Measurements from ENCODE around the gene RPL10.

RPL10 gene

DNA sequence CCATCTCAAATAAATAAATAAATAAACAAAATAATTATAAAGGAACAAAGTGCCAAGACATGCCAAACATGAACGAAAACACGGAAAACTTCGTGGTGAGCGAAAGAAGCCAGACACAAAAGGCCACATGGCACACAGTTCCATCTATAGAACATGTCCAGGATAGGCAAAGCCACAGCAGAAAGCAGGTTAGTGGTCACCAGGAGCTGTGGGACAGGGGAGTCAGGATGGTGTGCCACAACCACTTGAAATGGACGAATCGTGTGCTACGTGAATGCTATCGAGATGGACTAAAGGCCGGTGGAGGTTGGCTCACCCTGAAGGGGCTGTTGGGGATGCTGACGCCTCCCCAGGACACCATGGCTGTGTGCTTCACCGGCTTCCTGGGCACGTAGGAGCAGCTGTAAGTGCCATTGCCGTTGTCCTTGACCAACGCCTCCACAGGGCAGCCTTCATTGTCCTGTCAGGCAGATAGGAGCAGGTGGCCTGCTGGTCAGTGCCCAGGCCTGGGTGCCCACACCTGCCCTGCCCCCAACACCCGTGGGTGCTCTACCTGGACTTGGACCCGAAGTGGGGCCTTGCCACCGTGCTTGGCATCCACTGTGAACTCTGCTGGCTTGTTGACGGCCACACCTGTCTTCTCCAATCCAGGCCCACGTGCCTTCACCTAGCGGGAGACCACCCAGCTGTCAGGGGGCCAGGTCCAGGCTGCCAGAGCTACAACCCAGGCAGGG, 34.3 kb upstream of the RPL10 start:
- DNase-seq: no peak

DNA sequence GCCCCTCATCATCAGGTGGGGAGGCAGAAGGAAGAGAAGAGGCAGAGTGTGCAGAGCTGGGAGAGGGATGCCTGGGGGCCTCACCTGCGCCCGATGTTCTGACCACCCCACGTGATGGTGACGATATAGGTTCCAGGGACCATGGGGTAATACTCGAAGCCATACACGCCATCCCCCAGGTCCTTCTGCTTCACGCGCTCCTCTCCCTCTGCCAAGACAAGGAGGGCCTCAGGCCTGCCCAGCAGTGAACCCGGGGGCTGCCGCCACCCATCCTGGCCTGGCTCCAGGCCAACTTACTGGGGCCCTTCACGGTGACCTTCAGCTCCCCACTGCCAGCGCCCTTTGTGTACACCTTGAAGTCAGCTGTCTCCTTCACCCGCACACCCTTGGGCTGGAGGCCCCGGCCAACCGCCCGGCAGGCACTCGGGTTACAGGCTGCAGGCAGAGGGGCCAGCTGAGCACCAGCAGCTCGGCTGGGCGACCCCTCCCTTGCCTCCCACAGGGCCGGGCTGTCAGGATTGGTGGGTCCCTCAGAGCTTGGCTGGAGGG, 33.1 kb upstream of the RPL10 start:
- DNase-seq: no peak

DNA sequence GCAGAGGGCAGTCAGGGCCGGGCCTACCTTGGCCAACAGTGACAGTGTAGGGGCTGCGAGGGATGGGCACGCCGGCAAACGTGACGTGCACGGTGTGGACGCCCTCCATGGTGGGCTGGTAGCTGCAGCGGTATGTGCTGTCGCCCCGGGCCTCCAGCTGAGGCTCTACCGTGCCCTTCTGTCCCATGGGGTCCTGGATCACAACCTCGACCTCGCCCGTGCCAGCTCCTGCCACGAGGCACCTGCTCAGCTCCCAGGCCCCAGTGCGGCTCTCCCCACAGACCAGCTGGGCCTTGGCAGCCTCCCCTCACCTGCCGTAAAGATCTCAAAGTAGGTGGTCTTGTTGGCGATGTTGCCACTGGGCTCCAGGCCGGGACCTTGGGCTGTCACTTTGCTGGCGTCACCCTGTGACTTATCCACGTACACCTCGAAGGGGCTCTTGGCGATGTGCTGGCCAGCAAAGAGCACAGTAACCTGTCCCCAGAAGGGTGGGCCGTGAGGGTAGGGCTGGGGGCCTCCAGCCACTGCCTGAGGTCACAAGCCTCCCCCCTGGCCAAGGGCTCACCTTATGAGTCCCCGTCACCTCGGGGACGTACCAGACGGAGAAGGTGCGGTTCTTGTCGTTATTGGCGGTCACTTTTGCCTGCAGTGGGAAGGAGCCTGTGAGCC, 32.0 kb upstream of the RPL10 start:
- no peak for DNase-seq

DNA sequence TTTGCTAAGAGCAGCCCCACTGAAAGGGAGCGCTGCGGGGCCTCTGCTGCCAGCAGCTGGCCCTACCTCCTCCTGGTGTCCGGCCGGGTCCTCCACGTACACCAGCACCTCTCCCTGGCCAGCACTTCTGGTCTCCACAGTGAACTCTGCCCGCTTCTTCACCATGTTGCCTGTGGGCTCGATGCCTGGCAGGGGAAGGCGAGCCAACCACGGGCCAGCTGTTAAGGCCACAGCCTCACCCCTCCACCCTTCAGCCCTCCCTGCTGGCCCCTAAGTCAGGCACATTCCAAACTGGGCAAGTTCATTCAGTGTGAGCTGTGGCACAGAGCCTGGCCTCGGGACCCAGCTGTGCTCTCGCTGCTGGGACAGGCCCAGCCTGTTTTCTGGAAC, 31.5 kb upstream of the RPL10 start:
- no peak for DNase-seq

DNA sequence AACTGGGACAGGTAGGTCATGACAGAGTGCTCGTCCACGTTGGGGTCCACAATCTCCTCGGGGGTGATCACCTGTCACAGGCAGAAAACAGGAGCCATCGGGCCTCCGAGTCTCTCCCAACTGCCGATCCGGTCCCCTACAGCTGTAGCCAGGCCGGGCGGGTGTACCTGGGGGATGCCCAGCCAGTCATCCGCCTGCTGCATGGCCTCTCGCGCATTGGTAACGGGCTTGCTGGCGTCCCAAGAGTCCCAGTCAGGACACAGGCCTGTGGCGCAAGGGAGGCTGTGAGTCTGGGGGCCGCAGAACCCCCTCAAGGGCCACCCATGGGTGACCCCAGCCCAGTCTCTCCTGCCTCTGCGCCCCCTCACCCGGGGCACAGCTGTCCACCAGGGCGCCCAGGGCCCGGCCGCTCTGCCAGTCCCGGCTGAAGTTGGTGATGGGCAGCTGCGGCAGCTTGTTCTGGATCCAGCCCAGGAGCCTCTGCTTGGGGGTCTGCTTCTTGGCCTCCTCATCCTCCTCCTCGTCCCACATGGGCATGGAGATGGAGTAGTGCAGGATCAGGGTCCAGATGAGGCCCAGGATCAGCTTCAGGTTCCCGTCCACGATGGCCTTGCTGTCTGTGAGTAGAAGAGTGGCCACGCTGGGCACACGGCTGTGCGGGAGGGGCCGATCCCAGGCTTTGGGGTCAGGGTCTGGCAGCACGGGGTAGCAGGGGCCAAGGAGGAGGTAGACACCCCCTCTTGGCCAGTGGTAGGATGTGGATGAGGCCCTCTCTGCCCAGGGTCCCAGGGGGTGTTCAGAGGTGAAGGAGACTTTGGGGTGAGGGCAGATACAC, 30.5 kb upstream of the RPL10 start:
- no peak for DNase-seq

DNA sequence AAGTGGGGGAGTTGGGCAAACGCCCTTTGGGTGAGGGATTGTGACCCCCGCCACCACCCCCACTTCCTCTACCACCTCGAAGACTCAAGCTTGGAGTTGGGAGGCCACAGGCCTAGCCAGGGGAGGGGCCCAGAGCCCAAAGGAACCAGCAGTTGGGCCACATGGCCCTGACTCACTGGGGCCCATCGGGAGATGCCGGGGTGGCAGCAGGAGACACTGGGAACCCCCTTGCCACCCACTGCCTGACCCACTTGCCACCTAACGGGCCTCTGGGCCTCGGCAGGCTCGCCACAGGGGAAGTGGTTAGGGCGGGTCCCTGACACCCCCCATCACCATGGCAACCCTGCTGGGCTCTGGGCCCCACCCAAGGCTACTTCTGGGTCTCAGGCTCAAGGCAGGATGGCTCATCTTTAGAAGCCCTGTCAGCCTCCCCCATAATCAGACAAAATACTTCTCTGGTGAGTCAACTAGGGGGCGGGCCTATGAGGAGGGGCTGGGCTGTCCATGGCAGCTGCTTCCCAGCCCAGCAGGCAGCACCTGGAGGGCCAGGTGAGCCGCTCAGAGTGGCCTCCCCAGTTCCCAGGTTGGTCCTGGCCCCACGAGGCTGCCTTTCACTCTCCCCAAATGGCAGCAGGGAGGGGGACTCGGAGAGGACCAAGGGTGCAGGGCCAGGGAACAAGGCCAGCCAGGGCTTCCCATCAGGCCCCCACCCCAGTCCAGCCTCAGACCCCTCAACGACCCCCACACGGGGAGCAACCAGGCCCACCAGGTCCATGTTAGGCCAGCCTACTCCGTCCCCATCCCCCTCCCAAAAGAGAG, 29.3 kb upstream of the RPL10 start:
- peak; percentile 80 to 91 for DNase-seq

DNA sequence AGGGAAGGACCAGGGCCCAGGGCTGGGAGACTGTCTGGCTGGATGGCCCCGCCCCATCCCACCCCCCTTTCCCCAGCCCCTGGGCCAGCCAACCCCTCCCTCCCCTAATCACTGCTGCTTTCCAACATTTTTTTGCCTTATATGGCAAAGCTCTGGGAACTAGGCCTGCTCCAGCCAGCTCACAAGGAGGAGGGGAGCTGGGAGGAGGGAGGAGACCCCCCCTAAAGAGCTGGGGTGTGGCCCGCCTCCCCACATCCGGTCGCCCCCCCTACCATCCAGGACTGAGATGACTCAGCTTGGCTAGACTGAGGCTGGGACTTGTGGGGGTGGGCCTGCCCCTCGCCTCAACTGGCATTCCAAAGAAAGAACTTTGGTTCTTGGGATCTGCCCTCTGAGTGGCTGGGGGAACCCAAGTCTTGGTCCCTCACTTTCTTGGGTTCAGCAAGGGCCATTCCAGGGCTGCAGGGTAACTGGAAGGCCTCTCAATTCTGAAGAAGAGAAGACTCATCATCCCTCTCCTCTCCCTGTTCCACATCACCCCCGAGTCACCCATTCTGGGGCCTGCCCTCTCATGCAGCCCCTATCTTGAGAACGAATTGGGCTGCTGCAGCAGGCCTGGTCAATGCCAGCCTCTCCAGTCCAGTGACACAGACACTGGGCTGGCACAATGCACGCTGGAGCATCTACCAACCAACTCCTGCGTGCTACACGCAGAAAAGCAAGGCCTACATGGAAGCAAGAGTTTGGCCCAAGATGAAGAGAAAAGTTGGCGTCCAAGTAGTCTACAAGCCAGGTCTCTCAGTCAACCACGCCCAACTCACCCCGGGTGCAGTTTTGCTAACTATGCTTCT, 28.5 kb upstream of the RPL10 start:
- peak; percentile 61 to 67 for DNase-seq

DNA sequence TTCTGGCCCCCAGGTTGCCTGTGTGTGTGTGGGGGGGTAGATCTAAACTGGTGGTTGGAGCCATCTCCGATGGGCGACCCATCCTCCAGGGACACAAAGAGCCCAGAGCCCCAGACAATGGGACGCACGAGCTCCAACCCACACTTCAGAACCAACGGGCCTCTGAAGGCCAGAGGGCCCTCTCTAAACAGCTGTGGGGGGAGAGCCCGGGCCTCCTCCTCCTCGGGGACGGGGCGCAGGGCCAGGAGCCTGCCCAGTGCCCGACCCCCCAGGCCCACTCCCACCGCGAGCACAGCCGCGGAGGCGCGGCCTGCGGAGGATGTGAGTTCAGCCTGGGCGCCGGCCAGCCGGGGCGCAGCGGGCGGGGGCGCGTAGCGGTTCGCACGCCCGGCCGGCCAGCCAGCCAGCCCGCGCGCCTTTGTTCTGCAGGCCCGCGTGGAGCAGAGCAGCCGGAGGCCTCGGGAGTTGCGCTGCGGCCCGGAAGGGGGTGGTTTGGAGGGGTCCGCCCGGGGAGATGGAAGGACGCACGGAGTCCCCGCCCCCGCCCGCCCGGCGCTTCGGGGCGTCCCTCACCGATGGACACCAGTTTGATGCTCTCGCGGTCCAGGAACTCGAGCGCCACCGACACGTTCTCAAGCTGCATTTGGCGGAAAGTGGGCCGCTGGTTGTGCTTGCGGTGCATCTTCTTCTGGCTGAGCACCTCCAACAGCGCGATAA, 27.7 kb upstream of the RPL10 start:
- DNase-seq: no peak

DNA sequence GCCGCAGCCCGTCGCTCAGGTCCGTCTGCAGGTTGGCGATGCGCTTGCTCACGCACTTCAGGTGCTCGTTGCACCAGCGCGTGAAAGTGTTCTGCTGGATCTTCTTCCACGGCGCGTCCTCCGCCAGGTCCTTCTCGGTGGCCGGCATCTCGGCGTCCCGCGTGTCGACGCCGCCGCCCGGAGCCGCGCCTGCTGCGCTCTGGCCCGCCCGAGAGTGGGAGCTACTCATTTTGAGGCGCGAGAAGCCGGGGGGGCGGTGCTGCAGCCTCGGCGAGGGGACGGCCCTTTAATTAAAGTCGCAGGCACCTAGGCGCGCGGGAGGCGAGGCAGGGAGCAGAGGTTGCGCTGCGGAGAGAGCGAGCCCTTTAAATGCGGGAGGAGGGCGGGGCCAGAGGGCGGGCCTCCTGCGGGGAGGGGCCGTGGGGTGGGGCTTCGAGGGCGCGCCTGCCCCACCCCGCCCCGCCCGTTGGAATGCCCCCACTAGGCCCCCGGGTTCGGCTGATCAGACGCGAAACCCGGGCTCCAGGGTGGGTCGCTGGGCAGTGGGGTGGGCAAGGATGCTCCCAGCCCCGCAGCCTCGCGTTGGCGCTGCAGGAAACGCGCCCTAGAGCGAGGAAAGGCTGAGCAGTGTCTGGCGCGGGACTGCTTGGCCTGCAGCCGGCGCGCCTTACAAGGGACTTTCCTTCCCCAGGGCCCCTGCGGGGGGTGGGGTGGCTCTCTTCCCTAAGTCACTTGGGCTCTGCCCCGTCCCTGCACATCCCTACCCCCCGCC, 27.0 kb upstream of the RPL10 start:
- peak; percentile 86 to 93 for DNase-seq

DNA sequence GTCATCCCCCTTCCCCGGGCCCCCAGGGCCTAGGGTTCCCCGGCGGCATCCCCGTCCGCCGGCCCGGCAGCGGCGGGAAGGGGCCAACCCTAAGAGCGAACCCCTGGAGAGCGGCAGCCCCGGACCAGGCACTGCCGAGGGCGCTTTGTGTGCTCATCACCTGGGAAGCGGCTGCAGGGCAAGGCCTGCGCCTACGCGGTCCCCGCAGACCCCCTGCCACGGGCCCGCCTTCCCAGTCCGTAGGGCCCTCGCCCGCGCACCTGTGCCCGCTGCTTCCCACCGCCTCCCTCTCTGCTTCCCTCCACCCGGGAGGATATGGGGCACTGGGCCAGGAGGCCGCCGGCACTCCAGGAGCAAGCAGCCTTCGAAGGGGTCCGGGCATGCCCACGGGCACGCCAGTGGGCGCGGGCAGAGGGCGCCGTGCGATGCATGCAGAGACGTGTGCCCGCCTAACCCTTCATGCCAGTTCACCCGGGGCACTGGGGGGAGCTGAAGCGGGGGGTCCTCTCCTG, 26.3 kb upstream of the RPL10 start:
- DNase-seq: no peak

DNA sequence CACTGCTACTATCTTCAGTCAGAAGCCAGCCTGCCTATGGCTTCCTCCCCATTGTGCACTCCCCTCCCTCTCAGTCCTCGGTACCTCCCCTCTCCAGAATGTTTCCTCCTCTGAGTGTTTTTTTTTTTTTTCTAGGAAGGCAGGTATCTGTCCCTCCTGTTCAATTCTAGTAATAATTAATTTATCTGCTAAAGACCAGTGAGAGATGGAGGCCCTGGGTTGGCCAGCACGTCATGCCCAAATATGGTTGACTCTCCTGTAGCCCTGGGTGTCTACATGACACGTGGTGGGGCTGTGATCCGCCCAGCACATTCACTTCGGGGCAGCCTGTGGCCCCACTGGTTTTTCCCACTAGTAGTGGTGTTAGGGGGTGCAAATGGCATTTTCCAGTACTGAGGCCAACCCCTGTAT, 25.6 kb upstream of the RPL10 start:
- no peak for DNase-seq

DNA sequence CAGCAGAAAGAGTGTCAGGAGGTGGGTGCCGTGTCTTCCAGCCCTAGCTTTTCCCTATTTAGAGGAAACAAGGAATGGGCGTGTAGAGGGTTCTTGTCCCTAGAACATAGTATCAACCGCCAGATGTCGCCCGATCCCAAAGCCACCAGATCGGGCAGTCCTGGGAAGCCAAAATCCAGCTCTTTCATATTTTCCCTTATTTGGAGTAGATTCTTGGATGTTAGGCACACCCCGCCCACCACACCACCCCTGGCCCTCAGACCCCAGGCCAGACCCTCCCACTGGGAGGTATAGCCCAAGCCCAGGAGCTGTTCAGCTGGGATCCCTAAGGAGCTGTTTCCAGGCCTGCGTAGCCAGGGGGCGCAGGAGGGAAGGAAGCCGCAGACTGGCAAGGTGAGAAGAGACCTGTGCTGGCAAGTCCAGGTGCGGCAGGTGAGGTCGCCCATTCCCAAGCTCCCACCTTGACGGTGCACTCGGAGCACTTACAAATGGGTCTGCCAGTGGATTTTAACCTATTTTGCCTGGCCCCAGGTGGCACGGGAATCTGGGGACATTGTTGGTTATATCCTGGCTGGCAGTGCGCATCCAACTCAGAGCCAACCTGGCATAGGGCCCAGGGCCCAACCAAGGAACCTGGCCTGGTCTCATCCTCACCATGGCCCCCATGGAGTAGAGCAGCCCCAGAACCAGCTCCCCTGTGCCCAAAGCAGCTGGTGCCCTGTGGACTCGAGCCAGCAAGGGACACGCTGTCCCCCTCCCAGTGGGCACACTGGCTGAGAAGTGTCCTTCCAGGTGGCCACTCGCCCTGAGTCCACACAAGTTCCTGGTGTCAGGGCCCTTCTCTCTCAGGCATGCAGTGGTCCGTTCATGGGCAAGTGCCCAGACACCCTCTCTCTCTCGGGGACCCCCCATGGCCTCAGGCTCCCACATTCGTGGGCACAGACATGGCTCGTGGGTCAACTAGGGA, 24.6 kb upstream of the RPL10 start:
- no peak for DNase-seq

DNA sequence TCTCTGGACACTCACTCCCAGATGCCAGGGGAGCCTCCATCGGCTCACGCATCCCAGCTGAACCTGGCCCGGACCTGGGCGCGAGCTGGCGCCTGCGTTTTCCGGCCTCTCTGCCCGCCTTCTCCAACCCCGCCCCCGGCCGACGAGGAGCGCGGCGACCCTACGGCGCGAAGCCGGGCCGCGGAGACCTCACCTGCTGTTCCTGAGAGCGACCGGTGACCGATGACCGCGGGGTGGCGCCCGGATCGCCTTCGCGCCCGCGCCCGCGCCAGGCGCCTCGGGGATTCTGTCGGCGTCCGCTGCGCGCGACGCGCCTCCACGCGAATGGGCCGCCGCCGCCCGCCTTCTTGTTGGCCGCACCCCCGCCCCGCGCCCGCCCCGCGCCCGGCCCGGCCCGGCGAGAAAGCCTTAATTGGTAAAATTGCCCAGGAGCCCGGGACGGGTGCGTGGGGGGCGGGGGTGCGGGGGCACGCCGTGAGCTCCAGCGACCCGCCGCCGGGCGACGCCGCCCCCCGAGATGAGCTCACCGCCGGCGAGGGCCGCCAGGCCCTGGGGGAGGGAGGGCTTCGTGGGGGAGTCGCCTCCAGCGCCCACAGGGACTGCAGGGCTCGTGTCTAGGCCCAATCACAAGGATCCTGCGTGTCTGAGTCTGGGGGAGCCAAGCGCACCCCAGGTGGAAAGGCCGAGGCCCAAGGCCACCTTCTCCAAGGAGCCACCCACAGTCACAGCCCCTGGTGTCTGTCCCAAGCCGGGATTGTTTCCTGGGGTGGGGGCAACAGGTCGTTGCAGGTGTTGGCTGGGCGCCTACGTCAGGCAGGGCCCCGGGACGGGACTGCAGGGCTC, 23.6 kb upstream of the RPL10 start, which contains the start of gene FLNA:
Gene FLNA (minus strand): TSS at position 322 of the 843 bp plus-strand sequence. CDS start 3,389 bp downstream, outside the sequence.
- DNase-seq: peak in 1 of 2 experiments; percentile 30

DNA sequence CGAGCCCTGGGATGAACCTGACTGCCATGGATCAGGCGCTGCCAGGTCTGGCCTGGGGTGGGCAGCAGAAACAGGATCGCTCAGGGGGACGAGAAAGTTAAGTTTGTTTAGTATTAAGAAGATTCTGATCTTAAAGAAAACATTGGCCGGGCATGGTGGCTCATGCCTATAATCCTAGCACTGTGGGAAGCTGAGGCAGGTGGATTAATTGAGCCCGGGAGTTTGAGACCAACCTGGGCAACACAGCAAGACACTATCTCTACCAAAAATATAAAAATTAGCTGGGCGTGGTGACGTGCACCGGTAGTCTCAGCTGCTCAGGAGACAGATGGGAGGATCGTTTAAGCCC, 23.0 kb upstream of the RPL10 start:
- no peak for DNase-seq

DNA sequence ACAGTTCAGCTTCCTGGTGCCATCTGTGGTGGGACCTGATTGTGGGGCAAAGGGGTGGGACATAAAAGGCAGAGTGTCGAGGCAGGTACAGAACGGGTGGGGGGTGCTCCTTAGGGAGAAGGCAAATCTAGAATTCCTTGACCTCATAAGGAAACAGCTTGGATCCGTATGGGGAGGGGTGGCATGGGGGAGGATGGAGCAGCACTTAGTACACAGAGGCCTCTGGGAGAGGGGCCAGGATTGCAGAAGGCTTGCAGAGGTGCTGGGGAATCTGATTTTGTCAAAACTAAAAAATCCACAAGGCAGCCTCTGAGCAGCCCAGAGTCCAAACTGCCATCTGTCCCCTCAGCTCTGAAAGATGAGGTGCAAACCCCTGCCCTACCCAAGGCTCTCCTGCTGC, 21.4 kb upstream of the RPL10 start:
- DNase-seq: no peak

DNA sequence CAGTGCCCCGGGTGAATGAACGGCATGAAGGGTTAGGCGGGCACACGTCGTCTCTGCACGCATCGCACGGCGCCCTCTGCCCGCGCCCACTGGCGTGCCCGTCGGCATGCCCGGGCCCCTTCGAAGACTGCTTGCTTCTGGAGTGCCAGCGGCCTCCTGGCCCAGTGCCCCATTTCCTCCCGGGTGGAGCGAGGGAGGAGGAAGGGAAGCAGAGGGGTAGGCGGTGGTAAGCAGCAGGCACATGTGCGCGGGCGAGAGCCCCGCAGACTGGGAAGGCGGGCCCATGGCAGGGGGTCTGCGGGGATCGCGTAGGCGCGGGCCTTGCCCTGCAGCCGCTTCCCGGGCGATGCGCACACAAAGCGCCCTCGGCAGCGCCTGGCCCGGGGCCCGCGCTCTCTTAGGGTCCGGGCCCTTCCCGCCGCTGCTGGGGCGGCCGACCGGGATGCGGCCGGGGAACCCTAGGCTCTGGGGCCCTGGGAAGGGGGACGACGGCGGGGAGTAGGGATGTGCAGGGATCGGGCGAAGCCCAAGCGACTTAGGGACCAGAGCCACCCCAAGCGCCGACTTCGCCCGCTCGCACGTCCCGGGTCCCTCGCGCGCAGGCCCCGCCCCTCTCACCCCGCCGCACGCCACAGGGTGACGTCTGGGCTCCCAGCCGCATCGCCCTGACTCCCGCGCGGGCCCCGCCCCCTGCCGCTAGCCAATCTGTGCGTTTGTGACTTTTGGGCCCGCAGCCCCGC, 19.9 kb upstream of the RPL10 start:
- DNase-seq: peak in 1 of 2 experiments; percentile 26
